HepG2 (cell line): ENCODE data around the gene AKAP8. TPM values are rescaled to one million over a fixed set of nuclear protein-coding genes. Genes with fewer than 3 reads are reported as not detected.

ENCODE experiments used
- HDAC1 ChIP-seq: sonication (generic); formaldehyde crosslinking; IDR thresholded peaks from 2 replicates; pipeline ENCODE4 v1.5.1; 2020; ENCODE audit warnings: mild to moderate bottlenecking, missing genetic modification reagents
- MTA1 ChIP-seq: sonication (generic); formaldehyde crosslinking; IDR thresholded peaks from 2 replicates; pipeline ENCODE4 v1.4.0; 2020; ENCODE audit warnings: missing genetic modification reagents, mild to moderate bottlenecking, borderline replicate concordance
- ZBTB42 ChIP-seq: sonication (generic); formaldehyde crosslinking; IDR thresholded peaks from 2 replicates; pipeline ENCODE4 v1.5.0; 2020; ENCODE audit warnings: mild to moderate bottlenecking, missing genetic modification reagents
- polyA plus RNA-seq, 8 experiments: library from polyadenylated mRNA; depleted of rRNA in 3 of 8; stranded (reverse) in 7 of 8; unstranded in 1 of 8; fragments of >200 nt; fragmentation: Illumina TruSeq in 4 of 8; extraction: Trizol in 4 of 8; gene quantifications; 2 replicates each; pipeline versions ENCODE4 v1.2.1 to v1.2.3, GENCODE V29; 2011 to 2016; ENCODE audit warnings: low read depth in 4 of 8, missing spikeins in 1 of 8, mixed read lengths in 1 of 8; ENCODE audit not compliant: insufficient read depth in 1 of 8
- total RNA-seq, 5 experiments: library from RNA; depleted of rRNA; stranded (reverse); fragments of >200 nt; fragmentation: Illumina TruSeq; extraction: Trizol; gene quantifications; 2 replicates each; pipeline ENCODE4 v1.2.3, GENCODE V29; 2016; ENCODE audit warnings: low read depth in 1 of 5
- TF ChIP-seq, protein P1 (sequence below): sonication (generic); formaldehyde crosslinking; IDR thresholded peaks from 2 replicates; pipeline ENCODE4 v1.4.0; 2020; ENCODE audit warnings: missing genetic modification reagents, borderline replicate concordance
- TF ChIP-seq, protein P2 (sequence below): sonication (generic); formaldehyde crosslinking; IDR thresholded peaks from 2 replicates; pipeline ENCODE4 v1.4.0; 2020; ENCODE audit warnings: mild to moderate bottlenecking, missing genetic modification reagents
- TF ChIP-seq, protein P3 (sequence below): IDR thresholded peaks from 2 replicates; pipeline ENCODE4 v1.6.1; 2016; ENCODE audit warnings: missing biosample characterization, missing genetic modification reagents, low read depth

The AKAP8 gene
- total and polyA plus RNA-seq, 2 of the 13 experiments (the other 11 are each of a cell fraction or from before 2014, with no cell fraction given) = 15.9 to 22.1 TPM

DNA sequence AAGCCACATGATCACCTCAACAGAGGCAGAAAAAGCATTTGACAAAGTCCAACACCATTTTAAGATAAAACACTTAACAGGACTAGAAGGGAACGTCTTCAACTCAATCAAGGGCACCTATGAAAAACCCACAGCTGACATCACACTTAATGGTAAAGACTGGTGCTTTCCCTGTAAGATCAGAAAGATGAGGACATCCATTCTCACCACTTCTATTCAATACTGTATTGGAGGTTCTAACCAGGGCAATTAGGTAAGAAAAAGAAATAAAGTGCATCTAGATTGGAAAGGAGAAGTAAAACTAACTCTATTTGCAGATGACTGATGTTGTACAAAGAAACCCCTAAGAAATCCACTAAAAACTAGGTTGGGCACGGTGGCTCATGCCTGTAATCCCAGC is 11.2 kb upstream of the AKAP8 start (continued):
- TF ChIP-seq, protein P1, sequence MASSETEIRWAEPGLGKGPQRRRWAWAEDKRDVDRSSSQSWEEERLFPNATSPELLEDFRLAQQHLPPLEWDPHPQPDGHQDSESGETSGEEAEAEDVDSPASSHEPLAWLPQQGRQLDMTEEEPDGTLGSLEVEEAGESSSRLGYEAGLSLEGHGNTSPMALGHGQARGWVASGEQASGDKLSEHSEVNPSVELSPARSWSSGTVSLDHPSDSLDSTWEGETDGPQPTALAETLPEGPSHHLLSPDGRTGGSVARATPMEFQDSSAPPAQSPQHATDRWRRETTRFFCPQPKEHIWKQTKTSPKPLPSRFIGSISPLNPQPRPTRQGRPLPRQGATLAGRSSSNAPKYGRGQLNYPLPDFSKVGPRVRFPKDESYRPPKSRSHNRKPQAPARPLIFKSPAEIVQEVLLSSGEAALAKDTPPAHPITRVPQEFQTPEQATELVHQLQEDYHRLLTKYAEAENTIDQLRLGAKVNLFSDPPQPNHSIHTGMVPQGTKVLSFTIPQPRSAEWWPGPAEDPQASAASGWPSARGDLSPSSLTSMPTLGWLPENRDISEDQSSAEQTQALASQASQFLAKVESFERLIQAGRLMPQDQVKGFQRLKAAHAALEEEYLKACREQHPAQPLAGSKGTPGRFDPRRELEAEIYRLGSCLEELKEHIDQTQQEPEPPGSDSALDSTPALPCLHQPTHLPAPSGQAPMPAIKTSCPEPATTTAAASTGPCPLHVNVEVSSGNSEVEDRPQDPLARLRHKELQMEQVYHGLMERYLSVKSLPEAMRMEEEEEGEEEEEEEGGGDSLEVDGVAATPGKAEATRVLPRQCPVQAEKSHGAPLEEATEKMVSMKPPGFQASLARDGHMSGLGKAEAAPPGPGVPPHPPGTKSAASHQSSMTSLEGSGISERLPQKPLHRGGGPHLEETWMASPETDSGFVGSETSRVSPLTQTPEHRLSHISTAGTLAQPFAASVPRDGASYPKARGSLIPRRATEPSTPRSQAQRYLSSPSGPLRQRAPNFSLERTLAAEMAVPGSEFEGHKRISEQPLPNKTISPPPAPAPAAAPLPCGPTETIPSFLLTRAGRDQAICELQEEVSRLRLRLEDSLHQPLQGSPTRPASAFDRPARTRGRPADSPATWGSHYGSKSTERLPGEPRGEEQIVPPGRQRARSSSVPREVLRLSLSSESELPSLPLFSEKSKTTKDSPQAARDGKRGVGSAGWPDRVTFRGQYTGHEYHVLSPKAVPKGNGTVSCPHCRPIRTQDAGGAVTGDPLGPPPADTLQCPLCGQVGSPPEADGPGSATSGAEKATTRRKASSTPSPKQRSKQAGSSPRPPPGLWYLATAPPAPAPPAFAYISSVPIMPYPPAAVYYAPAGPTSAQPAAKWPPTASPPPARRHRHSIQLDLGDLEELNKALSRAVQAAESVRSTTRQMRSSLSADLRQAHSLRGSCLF (CRISPR knock-in tag) = no peak
- TF ChIP-seq HDAC1 (no peak), MTA1 (no peak), ZBTB42 (CRISPR knock-in tag) (no peak)
- TF ChIP-seq, protein P2, sequence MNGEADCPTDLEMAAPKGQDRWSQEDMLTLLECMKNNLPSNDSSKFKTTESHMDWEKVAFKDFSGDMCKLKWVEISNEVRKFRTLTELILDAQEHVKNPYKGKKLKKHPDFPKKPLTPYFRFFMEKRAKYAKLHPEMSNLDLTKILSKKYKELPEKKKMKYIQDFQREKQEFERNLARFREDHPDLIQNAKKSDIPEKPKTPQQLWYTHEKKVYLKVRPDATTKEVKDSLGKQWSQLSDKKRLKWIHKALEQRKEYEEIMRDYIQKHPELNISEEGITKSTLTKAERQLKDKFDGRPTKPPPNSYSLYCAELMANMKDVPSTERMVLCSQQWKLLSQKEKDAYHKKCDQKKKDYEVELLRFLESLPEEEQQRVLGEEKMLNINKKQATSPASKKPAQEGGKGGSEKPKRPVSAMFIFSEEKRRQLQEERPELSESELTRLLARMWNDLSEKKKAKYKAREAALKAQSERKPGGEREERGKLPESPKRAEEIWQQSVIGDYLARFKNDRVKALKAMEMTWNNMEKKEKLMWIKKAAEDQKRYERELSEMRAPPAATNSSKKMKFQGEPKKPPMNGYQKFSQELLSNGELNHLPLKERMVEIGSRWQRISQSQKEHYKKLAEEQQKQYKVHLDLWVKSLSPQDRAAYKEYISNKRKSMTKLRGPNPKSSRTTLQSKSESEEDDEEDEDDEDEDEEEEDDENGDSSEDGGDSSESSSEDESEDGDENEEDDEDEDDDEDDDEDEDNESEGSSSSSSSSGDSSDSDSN (CRISPR knock-in tag) = no peak
- TF ChIP-seq, protein P3, sequence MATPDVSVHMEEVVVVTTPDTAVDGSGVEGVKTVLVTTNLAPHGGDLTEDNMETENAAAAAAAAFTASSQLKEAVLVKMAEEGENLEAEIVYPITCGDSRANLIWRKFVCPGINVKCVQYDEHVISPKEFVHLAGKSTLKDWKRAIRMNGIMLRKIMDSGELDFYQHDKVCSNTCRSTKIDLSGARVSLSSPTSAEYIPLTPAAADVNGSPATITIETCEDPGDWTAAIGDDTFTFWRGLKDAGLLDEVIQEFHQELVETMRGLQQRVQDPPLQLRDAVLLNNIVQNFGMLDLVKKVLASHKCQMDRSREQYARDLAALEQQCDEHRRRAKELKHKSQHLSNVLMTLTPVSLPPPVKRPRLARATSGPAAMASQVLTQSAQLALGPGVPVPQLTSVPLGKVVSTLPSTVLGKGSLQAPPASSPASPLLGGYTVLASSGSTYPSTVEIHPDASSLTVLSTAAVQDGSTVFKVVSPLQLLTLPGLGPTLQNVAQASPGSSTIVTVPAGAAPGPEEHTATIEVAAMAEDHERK (CRISPR knock-in tag) = no peak
